HCEC 1CT (cell line): ENCODE data around the gene PTPRN2.
"Not testable (repeated sequence)": the region's sequence is repeated elsewhere in the genome, so short reads cannot be mapped to it uniquely, and the experiment has no call there.

Experiments
- DNase-seq: peaks from one replicate; pipeline ENCODE4 v3.0.0-alpha.2; 2017

The PTPRN2 gene

GRCh38 chr7:158241919-158242318, 345.7 kb downstream of the PTPRN2 start:
- DNase-seq: no peak

- DNase-seq: no peak
Measured at GRCh38 chr7:158240801-158241200, 346.8 kb downstream of the PTPRN2 start.

GRCh38 chr7:158239290-158239981, 348.2 kb downstream of the PTPRN2 start:
- no peak for DNase-seq

- no peak for DNase-seq
Measured at GRCh38 chr7:158238616-158239289, 348.9 kb downstream of the PTPRN2 start.

GRCh38 chr7:158237672-158238335, 349.8 kb downstream of the PTPRN2 start:
- DNase-seq: no peak

- no peak for DNase-seq
Measured at GRCh38 chr7:158236400-158236799, 351.2 kb downstream of the PTPRN2 start.

GRCh38 chr7:158235862-158236261, 351.8 kb downstream of the PTPRN2 start:
- no peak for DNase-seq

GRCh38 chr7:158229945-158230344, 357.7 kb downstream of the PTPRN2 start:
- DNase-seq: no peak

GRCh38 chr7:158228986-158229385, 358.6 kb downstream of the PTPRN2 start:
- no peak for DNase-seq

GRCh38 chr7:158228131-158228530, 359.5 kb downstream of the PTPRN2 start:
- DNase-seq: no peak

GRCh38 chr7:158227258-158227984, 360.2 kb downstream of the PTPRN2 start:
- no peak for DNase-seq

- no peak for DNase-seq
Measured at GRCh38 chr7:158216198-158216597, 371.4 kb downstream of the PTPRN2 start.

GRCh38 chr7:158209435-158209834, 378.2 kb downstream of the PTPRN2 start:
- no peak for DNase-seq

- DNase-seq: no peak
Measured at GRCh38 chr7:158206341-158206740, 381.3 kb downstream of the PTPRN2 start.

GRCh38 chr7:158204453-158204852, 383.2 kb downstream of the PTPRN2 start:
- DNase-seq: no peak

- DNase-seq: not testable (repeated sequence)
Measured at GRCh38 chr7:158203948-158204347, 383.7 kb downstream of the PTPRN2 start.

- DNase-seq: no peak
Measured at GRCh38 chr7:158194365-158194900, 393.2 kb downstream of the PTPRN2 start.

- no peak for DNase-seq
Measured at GRCh38 chr7:158193446-158193845, 394.2 kb downstream of the PTPRN2 start.

GRCh38 chr7:158192956-158193355, 394.7 kb downstream of the PTPRN2 start:
- DNase-seq: no peak

- no peak for DNase-seq
Measured at GRCh38 chr7:158192184-158192835, 395.3 kb downstream of the PTPRN2 start.

- no peak for DNase-seq
Measured at GRCh38 chr7:158191671-158192070, 396.0 kb downstream of the PTPRN2 start.

- no peak for DNase-seq
Measured at GRCh38 chr7:158190756-158191155, 396.9 kb downstream of the PTPRN2 start.

GRCh38 chr7:158188676-158189075, 398.9 kb downstream of the PTPRN2 start:
- DNase-seq: no peak
